ENCODE data around the gene NELL1. TPM values are rescaled to one million over a fixed set of nuclear protein-coding genes. Genes with fewer than 3 reads are reported as not detected.

Gene NELL1
- total RNA-seq, 2 donors from 2014 or later = not detected

DNA sequence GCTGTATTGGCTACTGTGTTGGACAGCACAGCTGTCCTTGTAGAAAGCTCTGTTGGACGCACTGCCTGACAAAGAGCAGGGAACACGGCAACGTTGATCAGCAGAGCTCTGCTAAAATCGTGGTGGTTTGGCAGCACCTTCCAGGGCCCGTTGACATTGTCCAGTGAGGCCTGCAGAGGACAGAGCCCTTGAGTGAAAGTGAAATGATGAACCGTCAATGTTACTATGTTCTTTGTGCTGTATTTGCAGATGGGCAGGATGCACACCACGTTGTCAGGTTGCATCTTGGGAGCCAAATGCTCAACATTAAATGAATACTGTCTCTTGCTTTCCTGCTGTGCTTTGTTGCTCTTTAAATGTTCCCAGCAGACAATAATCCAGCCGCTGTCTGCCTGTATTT is 69.7 kb downstream of the NELL1 start:
- Histone ChIP-seq H3K4me3 (no peak overlapping the region), H3K4me1 (no peaks in the 10 kb centered on the region), H3K27ac (no peak overlapping the region), H3K36me3 (replicated peaks in 1 of 2; ENCODE audit: insufficient read depth in 1 of 2, low read depth in 2 of 2) (no peaks in the 10 kb centered on the region), H3K27me3 (no peaks in the 10 kb centered on the region), H3K9me3 (no peaks in the 10 kb centered on the region)
- ATAC-seq (no peak), DNase-seq (peak in 1 of 4 donors; percentile 2)
- no peak for TF ChIP-seq POLR2A (IDR thresholded peaks at IDR 0.05)
- TF ChIP-seq, protein P1, sequence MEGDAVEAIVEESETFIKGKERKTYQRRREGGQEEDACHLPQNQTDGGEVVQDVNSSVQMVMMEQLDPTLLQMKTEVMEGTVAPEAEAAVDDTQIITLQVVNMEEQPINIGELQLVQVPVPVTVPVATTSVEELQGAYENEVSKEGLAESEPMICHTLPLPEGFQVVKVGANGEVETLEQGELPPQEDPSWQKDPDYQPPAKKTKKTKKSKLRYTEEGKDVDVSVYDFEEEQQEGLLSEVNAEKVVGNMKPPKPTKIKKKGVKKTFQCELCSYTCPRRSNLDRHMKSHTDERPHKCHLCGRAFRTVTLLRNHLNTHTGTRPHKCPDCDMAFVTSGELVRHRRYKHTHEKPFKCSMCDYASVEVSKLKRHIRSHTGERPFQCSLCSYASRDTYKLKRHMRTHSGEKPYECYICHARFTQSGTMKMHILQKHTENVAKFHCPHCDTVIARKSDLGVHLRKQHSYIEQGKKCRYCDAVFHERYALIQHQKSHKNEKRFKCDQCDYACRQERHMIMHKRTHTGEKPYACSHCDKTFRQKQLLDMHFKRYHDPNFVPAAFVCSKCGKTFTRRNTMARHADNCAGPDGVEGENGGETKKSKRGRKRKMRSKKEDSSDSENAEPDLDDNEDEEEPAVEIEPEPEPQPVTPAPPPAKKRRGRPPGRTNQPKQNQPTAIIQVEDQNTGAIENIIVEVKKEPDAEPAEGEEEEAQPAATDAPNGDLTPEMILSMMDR (IDR thresholded peaks at IDR 0.05) = no peak
- 38 to 47% methylated on average over 8 of the region's 8 CpGs for WGBS, 2 donors
- intact Hi-C loops (cut with DNase I) = no loop called here

GRCh38 chr11:20739577-20739976 is 70.2 kb downstream of the NELL1 start:
- H3K9me3 ChIP-seq = no peaks in the 10 kb centered on the region
- DNase-seq (no peak), ATAC-seq (no peak)
- H3K4me3 ChIP-seq = no peak overlapping the region
- no peaks in the 10 kb centered on the region for H3K27me3 ChIP-seq
- 40 to 46% methylated on average over 4 of the region's 4 CpGs for WGBS, 2 donors
- H3K36me3 ChIP-seq (replicated peaks in 1 of 2; ENCODE audit: insufficient read depth in 1 of 2, low read depth in 2 of 2) = no peaks in the 10 kb centered on the region
- no peak for TF ChIP-seq POLR2A (IDR thresholded peaks at IDR 0.05)
- TF ChIP-seq, protein P1 (IDR thresholded peaks at IDR 0.05) = no peak
- no peak overlapping the region for H3K27ac ChIP-seq
- intact Hi-C loops (cut with DNase I) = no loop called here
- no peaks in the 10 kb centered on the region for H3K4me1 ChIP-seq

DNA sequence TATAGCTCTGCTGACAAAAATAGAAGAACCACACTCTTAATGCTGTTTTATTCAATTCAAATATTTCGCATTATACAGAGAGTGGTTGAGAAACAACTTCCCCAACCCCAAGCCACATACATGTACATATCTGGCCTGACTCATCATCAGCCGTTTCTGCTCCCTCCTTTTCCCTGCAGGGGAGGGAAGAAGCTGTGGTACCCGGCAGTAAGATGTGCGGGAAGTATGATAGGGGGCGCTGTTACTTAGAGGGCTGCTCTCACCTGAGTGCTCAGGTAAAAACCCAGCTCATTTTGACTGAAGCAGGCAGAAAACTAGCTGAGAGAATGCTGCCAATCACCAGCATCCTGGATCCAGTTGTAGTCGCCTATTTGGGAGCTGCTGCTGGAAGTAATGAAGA is 85.5 kb downstream of the NELL1 start:
- Histone ChIP-seq H3K36me3 (replicated peaks in 1 of 2; ENCODE audit: insufficient read depth in 1 of 2, low read depth in 2 of 2) (no peaks in the 10 kb centered on the region), H3K4me3 (no peak overlapping the region), H3K27me3 (no peaks in the 10 kb centered on the region), H3K4me1 (no peaks in the 10 kb centered on the region), H3K9me3 (no peaks in the 10 kb centered on the region), H3K27ac (no peak overlapping the region)
- intact Hi-C loops (cut with DNase I) = no loop called here
- ATAC-seq = no peak
- WGBS, 2 donors = 7 to 10% methylated on average over 6 of the region's 6 CpGs
- DNase-seq = no peak
- TF ChIP-seq, protein P1 (IDR thresholded peaks at IDR 0.05) = no peak
- no peak for TF ChIP-seq POLR2A (IDR thresholded peaks at IDR 0.05)

- no peaks in the 10 kb centered on the region for H3K36me3 ChIP-seq (replicated peaks in 1 of 2; ENCODE audit: insufficient read depth in 1 of 2, low read depth in 2 of 2)
- 57 to 64% methylated on average over 2 of the region's 2 CpGs for WGBS, 2 donors
Observed at GRCh38 chr11:20759541-20759940, 90.2 kb downstream of the NELL1 start.

DNA sequence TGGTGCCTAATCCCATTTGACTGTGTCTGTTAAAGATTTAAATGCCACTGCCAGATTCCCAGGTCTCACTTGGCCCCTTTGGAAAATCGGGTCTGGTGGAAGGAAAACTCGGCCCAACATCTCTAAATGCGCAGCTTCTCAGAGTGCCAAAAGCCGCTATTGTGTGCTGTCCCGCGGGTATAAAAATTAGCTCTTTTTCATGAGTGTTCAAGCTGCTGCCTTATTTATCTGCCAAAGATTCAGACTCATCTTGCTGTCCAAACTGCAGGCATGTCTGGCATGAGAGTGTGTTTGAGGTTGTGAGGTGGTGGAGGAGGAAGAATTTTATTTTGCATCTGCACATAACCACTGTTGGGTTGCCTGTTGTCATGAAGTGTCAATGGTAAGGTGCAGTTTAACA is 91.4 kb downstream of the NELL1 start:
- ATAC-seq (no peak), DNase-seq (no peak)
- 80 to 85% methylated on average over 6 of the region's 6 CpGs for WGBS, 2 donors
- H3K36me3 ChIP-seq (replicated peaks in 1 of 2; ENCODE audit: insufficient read depth in 1 of 2, low read depth in 2 of 2) = no peaks in the 10 kb centered on the region
- H3K4me3 ChIP-seq = no peak overlapping the region
- H3K9me3 ChIP-seq = no peaks in the 10 kb centered on the region
- no peak overlapping the region for H3K27ac ChIP-seq
- intact Hi-C loops (cut with DNase I) = no loop called here
- TF ChIP-seq, protein P1 (IDR thresholded peaks at IDR 0.05) = no peak
- no peak for TF ChIP-seq POLR2A (IDR thresholded peaks at IDR 0.05)
- H3K27me3 ChIP-seq = no peaks in the 10 kb centered on the region
- H3K4me1 ChIP-seq = no peaks in the 10 kb centered on the region

More at GRCh38 chr11:20759541-20759940, 90.2 kb downstream of the NELL1 start:
- Histone ChIP-seq H3K4me3 (no peak overlapping the region), H3K9me3 (no peaks in the 10 kb centered on the region), H3K4me1 (no peaks in the 10 kb centered on the region), H3K27me3 (no peaks in the 10 kb centered on the region), H3K27ac (no peak overlapping the region)
- TF ChIP-seq, protein P1 (IDR thresholded peaks at IDR 0.05) = no peak
- TF ChIP-seq POLR2A (IDR thresholded peaks at IDR 0.05) = no peak
- DNase-seq (no peak), ATAC-seq (no peak)
- intact Hi-C loops (cut with DNase I) = no loop called here

Measured in body of pancreas (tissue), 4 donors.